Measurements from ENCODE around the gene WDTC1. TPM values are rescaled to one million over a fixed set of nuclear protein-coding genes. Genes with fewer than 3 reads are reported as not detected.

The WDTC1 gene
- total and polyA plus RNA-seq, 9 of the 15 experiments (the other 6 are each of a cell fraction or from before 2014, with no cell fraction given) = 0.18 to 32.3 (median 8.8) TPM

DNA sequence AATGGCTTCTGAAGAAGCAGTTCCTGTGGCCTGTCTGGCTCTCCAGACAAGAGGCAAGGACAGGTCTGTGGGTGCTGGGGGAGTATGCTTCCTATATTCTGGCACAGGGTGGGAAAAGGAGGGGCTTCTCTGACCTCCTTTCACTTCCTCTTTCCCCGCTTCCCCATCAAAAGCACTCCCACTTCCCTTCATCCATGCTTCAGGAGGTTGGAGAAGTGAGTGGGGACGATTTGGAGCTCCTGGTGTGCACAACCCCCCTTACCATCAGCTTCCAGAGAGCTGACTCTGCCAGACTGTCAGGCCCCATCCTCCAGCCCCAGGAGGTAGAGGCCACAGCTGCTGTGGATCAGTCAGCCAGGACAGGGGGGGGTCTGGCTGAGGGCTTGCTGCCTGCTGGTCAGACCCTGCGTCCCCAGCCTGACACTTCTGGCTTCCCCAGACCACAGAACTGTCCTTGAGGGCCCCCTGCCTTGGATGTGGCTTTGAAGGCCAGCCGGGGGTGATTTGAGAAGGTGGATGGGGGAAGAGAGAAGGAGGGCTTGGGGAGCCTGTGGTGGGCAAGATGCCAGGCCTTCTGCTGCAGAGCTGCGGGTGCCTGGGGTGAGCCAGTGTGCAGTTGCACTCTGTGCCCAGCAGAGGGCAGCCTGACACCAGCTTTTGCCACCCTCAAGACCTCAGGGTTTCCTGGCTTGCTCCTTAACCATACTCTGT, 66.1 kb downstream of the WDTC1 start:
- intact Hi-C loops (cut with micrococcal nuclease) (loop anchor here (1.0 to 5.0 kb wide), 4 partner anchors 57 to 95 kb away; partner anchors contain the start of gene FCN3), in situ Hi-C loops (cut with MboI) (loop anchor here (5.0 kb wide), 1 partner anchor 87 kb away; no protein-coding TSS in a partner anchor)
- ATAC-seq (peak; percentile 95), DNase-seq (ENCODE audit: extremely low read depth in 1 of 4, low spot score in 3 of 4) (peak; percentile 88 to 93 (median 90)), FAIRE-seq (peak; percentile 94)
- no peak overlapping the region for H2AFZ ChIP-seq (ENCODE audit: low read depth, low read length)
- no peaks in the 10 kb centered on the region for H3K9me3 ChIP-seq (replicated peaks; ENCODE audit: control insufficient read depth, insufficient read depth, low read depth, low read length)
- no peak overlapping the region for H3K27ac ChIP-seq (ENCODE audit: extremely low read depth, low read depth, low read length)
- BruUV-seq (replicated peaks) = no TSS peak
- no peak overlapping the region for H3K4me2 ChIP-seq (ENCODE audit: insufficient read depth, low read length)
- 0 out of 2 replicates have a peak, but pooled peaks cover 7% of the 10 kb centered on the region for H4K20me1 ChIP-seq (replicated peaks; ENCODE audit: control insufficient read depth, insufficient read depth, low read length)
- 61% methylated on average over 4 of the region's 5 CpGs for WGBS (ENCODE audit: insufficient coverage, low coverage, missing lambda C conversion rate)
- CTCF ChIA-PET (ENCODE audit: low intra/inter-chr PET ratio) = interaction anchor here (0.7 to 3.2 kb wide), 13 partner anchors 13 to 1756 kb away, joined by 3 to 49 read pairs (median 4); no protein-coding TSS in a partner anchor
- H3K4me3 ChIP-seq = no peak overlapping the region
- POLR2A ChIA-PET = interaction anchor here (0.6 to 1.8 kb wide), 10 partner anchors 53 to 201 kb away, joined by 3 to 10 read pairs (median 3); no protein-coding TSS in a partner anchor
- peaks cover 0 to 7% of the 10 kb centered on the region in 2 experiments; a peak in 2 of 5 replicates for H3K4me1 ChIP-seq (replicated peaks in 1 of 2; ENCODE audit: control insufficient read depth in 2 of 2, insufficient read depth in 2 of 2, low read length in 2 of 2)
- H3K9me1 ChIP-seq (ENCODE audit: control insufficient read depth, insufficient read depth, low read length) = peaks cover 3% of the 10 kb centered on the region
- no peaks in the 10 kb centered on the region for H3K79me2 ChIP-seq (ENCODE audit: control insufficient read depth, insufficient read depth, low read length)
- H3K9ac ChIP-seq (ENCODE audit: insufficient read depth in 1 of 2, low read depth in 2 of 2, low read length in 2 of 2) = peak overlapping the region in 1 of 2 experiments; percentile 18; a peak in 1 of 4 replicates
- H3K27me3 ChIP-seq (ENCODE audit: control insufficient read depth in 2 of 2, insufficient read depth in 2 of 2, low read length in 2 of 2) = no peaks in the 10 kb centered on the region
- H3K36me3 ChIP-seq (ENCODE audit: control insufficient read depth, insufficient read depth, low read length) = peaks cover 36% of the 10 kb centered on the region; the same call in 2 of the 3 replicates
- TF ChIP-seq POLR2G (IDR thresholded peaks at IDR 0.05; ENCODE audit: low read depth, low read length) (0 out of 2 replicates have a peak, but pooled peaks have one; percentile 33), ZNF143 (CRISPR knock-in tag; IDR thresholded peaks at IDR 0.05) (peak; percentile 37; the same call in 1 of the 2 replicates), JUND (IDR thresholded peaks at IDR 0.05; ENCODE audit: borderline replicate concordance, low read depth, low read length) (peak; percentile 50; the same call in 1 of the 2 replicates), JUND (tag; IDR thresholded peaks at IDR 0.05; ENCODE audit: borderline replicate concordance, low read depth, low read length) (no peak; the same call in 2 of the 3 replicates), ATF7 (IDR thresholded peaks at IDR 0.05) (0 out of 2 replicates have a peak, but pooled peaks have one; percentile 15), JUN (IDR thresholded peaks at IDR 0.05; ENCODE audit: borderline replicate concordance, low read depth, low read length) (peak; percentile 15; the same call in 1 of the 2 replicates), JUN (CRISPR knock-in tag; IDR thresholded peaks at IDR 0.05; ENCODE audit: borderline replicate concordance) (0 out of 2 replicates have a peak, but pooled peaks have one; percentile 19), ESRRA (IDR thresholded peaks at IDR 0.05; ENCODE audit: borderline replicate concordance, low read depth) (peak; percentile 24; the same call in 1 of the 2 replicates), FOXP4 (CRISPR knock-in tag; IDR thresholded peaks at IDR 0.05; ENCODE audit: borderline replicate concordance) (no peak), PREB (CRISPR knock-in tag; IDR thresholded peaks at IDR 0.05) (no peak), ZBTB8A (IDR thresholded peaks at IDR 0.05; ENCODE audit: partially characterized antibody) (no peak), TAF15 (IDR thresholded peaks at IDR 0.05; ENCODE audit: low read depth, low read length) (0 out of 2 replicates have a peak, but pooled peaks have one; percentile 29), FOXJ3 (CRISPR knock-in tag; IDR thresholded peaks at IDR 0.05) (no peak)
- TF ChIP-seq, protein P1, sequence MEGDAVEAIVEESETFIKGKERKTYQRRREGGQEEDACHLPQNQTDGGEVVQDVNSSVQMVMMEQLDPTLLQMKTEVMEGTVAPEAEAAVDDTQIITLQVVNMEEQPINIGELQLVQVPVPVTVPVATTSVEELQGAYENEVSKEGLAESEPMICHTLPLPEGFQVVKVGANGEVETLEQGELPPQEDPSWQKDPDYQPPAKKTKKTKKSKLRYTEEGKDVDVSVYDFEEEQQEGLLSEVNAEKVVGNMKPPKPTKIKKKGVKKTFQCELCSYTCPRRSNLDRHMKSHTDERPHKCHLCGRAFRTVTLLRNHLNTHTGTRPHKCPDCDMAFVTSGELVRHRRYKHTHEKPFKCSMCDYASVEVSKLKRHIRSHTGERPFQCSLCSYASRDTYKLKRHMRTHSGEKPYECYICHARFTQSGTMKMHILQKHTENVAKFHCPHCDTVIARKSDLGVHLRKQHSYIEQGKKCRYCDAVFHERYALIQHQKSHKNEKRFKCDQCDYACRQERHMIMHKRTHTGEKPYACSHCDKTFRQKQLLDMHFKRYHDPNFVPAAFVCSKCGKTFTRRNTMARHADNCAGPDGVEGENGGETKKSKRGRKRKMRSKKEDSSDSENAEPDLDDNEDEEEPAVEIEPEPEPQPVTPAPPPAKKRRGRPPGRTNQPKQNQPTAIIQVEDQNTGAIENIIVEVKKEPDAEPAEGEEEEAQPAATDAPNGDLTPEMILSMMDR (IDR thresholded peaks at IDR 0.05 in 2 of 3, conservative IDR thresholded peaks at IDR 0.05 in 1 of 3; ENCODE audit: insufficient read depth in 2 of 3, low read depth in 1 of 3, low read length in 3 of 3) = peak; percentile 97 to 99 (median 98)

Data from K562 (cell line).